Measurements from ENCODE around the gene ERG28.
"Not testable (repeated sequence)": the region's sequence is repeated elsewhere in the genome, so short reads cannot be mapped to it uniquely, and the experiment has no call there.

Gene ERG28

GRCh38 chr14:75660630-75661498, at the start of gene ERG28, which contains the start of gene TTLL5:
ERG28 (minus strand) TSS chr14:75660876; CDS start chr14:75657502, 3,374 bp downstream.
TTLL5 (plus strand) TSS chr14:75661246; CDS start chr14:75663150, 1,904 bp downstream.
- DNase-seq, result peak; percentile 68 to 100 (median 98)

GRCh38 chr14:75709207-75709812, 48.6 kb upstream of the ERG28 start:
- DNase-seq, result peak in 11 of 14 donors; percentile 16 to 67 (median 29)

- no peak for DNase-seq
Observed at GRCh38 chr14:75705014-75705413, 44.3 kb upstream of the ERG28 start.

GRCh38 chr14:75703467-75703866, 42.8 kb upstream of the ERG28 start:
- no peak for DNase-seq

GRCh38 chr14:75702616-75703261, 42.1 kb upstream of the ERG28 start:
- peak in 3 of 14 donors; percentile 19 to 43 (median 28) for DNase-seq

- peak in 1 of 14 donors; percentile 6 for DNase-seq
Observed at GRCh38 chr14:75702122-75702521, 41.4 kb upstream of the ERG28 start.

GRCh38 chr14:75700295-75700694, 39.6 kb upstream of the ERG28 start:
- no peak for DNase-seq

- DNase-seq, result no peak
Observed at GRCh38 chr14:75699331-75699730, 38.7 kb upstream of the ERG28 start.

- peak in 2 of 14 donors; percentile 4 to 5 for DNase-seq
Observed at GRCh38 chr14:75697918-75698317, 37.2 kb upstream of the ERG28 start.

GRCh38 chr14:75697386-75697785, 36.7 kb upstream of the ERG28 start:
- peak in 5 of 14 donors; percentile 5 to 35 (median 11) for DNase-seq

- DNase-seq, result not testable (repeated sequence)
Observed at GRCh38 chr14:75695025-75695424, 34.3 kb upstream of the ERG28 start.

- no peak for DNase-seq
Observed at GRCh38 chr14:75690010-75690409, 29.3 kb upstream of the ERG28 start.

GRCh38 chr14:75689012-75689411, 28.3 kb upstream of the ERG28 start:
- no peak for DNase-seq

- DNase-seq, result no peak
Observed at GRCh38 chr14:75685910-75686309, 25.2 kb upstream of the ERG28 start.

- no peak for DNase-seq
Observed at GRCh38 chr14:75675265-75675960, 14.7 kb upstream of the ERG28 start.

GRCh38 chr14:75673345-75674035, 12.8 kb upstream of the ERG28 start:
- no peak for DNase-seq

GRCh38 chr14:75672605-75673192, 12.0 kb upstream of the ERG28 start:
- DNase-seq, result no peak

- peak in 1 of 14 donors; percentile 4 for DNase-seq
Observed at GRCh38 chr14:75667099-75667765, 6.6 kb upstream of the ERG28 start.

- no peak for DNase-seq
Observed at GRCh38 chr14:75662966-75663365, 2.3 kb upstream of the ERG28 start.

- DNase-seq, result peak in 1 of 14 donors; percentile 60
Observed at GRCh38 chr14:75661499-75661814, 781 bp upstream of the ERG28 start.

GRCh38 chr14:75660238-75660629, 442 bp downstream of the ERG28 start:
- no peak for DNase-seq
